WI38 (cell line): ENCODE results near the gene PWWP2B.

Source experiments
- H3K4me3 ChIP-seq: 2 replicates; pipeline ENCODE4 v1.5.1; 2011; ENCODE audit warnings: low read depth, mild to moderate bottlenecking, control low read depth, low read length
- TF ChIP-seq, protein P1 (sequence below): IDR thresholded peaks from 2 replicates; pipeline ENCODE4 v1.5.1; 2012; ENCODE audit warnings: low read depth, mild to moderate bottlenecking, control low read depth, low read length

The PWWP2B gene

DNA sequence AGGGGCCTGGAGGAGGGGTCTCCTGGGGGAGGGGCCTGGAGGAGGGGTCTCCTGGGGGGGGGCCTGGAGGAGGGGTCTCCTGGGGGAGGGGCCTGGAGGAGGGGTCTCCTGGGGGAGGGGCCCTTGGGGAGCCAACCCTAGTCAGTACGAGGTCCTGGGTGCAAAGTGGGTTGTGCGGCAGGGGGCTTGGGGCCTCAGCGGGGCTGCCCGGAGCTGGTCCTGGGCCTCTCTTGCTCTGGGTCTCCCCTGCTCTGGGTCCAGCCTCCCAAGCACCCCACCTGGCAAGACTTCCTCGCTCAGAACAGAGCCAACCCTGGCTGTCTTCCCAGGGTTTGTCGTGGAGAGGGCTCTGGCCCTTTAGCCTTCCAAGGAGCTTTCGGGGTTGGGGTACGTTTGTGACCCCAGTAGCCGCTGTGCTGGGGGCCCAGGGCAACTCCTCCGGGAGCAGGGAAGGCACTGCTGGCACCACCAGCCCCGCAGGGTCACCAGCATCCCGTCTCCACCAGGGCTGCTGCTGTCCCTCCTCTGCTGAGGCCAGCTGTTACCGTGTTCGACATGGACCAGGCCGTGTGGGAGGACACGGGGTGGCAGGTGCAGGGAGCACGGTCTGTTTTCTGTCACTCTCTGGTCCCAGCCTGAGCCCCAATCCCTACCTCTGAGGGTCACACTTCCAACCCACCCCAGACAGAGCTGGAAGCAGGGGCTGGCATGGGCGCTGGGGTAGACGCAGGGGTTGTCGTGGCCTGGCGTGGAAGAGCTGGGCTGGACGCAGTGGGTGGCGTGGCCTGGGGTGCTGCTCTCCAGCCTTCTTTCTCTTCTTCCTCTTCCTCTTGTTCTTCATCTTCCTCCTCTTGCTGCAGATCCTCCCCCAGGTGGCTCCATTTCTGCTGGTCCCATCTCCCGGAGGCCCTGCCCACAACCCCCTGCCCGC, 22.8 kb downstream of the PWWP2B start:
- TF ChIP-seq, protein P1, sequence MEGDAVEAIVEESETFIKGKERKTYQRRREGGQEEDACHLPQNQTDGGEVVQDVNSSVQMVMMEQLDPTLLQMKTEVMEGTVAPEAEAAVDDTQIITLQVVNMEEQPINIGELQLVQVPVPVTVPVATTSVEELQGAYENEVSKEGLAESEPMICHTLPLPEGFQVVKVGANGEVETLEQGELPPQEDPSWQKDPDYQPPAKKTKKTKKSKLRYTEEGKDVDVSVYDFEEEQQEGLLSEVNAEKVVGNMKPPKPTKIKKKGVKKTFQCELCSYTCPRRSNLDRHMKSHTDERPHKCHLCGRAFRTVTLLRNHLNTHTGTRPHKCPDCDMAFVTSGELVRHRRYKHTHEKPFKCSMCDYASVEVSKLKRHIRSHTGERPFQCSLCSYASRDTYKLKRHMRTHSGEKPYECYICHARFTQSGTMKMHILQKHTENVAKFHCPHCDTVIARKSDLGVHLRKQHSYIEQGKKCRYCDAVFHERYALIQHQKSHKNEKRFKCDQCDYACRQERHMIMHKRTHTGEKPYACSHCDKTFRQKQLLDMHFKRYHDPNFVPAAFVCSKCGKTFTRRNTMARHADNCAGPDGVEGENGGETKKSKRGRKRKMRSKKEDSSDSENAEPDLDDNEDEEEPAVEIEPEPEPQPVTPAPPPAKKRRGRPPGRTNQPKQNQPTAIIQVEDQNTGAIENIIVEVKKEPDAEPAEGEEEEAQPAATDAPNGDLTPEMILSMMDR, result no peak
- no peak overlapping the region for H3K4me3 ChIP-seq

DNA sequence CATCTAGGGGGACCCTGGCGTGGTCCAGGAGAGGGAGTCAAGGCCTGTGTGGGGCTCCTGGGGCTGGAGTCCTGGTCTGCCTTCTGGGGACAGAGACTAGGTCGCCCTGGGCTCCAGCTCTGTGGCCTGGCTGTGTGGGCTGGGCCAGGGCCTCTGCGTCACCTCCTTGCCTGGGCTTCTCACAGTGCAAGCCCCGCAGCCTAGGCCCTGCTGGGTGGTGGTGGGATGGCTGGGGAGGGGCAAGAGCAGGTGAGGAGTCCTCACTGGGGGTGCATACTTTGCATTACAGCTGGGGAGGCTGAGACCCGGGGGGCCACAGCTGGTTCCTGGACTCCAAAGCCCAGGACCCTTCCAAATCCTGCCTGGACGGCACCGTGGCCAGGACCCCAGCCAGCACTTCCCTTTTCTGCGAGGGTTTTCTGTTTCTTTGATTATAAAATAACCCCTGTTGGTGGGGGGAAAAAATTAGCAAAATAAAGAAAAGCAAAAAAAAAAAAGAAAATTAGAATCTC, 23.5 kb downstream of the PWWP2B start:
- TF ChIP-seq, protein P1, result no peak
- H3K4me3 ChIP-seq, result no peak overlapping the region

DNA sequence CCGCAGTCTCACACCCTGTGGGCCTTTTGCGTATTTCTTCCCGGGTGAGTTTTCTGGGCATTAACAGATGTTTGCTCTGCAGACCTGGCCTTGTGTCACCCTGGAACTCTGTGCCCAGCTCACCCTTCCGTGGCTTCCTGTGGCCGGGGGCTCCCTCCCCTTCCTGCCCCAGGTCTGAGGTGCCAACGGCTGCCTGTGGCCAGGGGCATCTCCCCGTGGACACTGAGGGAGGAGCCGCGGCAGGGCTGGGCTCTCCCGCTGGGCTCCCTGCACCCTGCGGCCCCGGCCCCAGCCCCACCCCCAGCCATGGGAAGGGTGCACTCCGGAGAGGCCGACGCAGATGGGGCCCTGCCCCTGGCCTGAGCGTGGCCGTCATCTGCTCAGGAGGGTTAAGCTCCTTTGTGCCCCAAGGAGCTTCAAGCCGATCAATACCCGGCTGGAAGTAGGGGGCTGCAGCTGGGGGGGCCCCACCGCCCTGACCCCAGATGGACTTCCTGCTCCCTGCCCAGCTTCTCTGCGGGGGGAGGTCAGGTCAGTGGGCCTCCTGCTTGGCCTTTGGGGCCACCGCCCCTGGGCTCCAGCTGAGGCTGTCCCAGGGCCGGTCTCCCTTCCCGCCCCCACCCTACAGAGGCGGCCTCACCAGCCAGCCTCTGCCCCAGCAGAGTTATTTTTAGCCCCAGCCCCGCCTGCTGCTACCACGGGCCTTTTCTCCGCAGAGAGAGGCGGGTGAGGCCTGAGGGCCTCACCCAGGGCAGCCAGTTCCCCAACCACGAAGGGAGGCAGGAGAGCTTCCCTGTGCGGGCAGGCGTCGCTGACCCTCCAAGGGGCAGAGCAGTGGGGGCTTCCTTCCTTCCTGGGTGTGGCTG, 24.2 kb downstream of the PWWP2B start:
- no peak overlapping the region for H3K4me3 ChIP-seq
- TF ChIP-seq, protein P1, result no peak

DNA sequence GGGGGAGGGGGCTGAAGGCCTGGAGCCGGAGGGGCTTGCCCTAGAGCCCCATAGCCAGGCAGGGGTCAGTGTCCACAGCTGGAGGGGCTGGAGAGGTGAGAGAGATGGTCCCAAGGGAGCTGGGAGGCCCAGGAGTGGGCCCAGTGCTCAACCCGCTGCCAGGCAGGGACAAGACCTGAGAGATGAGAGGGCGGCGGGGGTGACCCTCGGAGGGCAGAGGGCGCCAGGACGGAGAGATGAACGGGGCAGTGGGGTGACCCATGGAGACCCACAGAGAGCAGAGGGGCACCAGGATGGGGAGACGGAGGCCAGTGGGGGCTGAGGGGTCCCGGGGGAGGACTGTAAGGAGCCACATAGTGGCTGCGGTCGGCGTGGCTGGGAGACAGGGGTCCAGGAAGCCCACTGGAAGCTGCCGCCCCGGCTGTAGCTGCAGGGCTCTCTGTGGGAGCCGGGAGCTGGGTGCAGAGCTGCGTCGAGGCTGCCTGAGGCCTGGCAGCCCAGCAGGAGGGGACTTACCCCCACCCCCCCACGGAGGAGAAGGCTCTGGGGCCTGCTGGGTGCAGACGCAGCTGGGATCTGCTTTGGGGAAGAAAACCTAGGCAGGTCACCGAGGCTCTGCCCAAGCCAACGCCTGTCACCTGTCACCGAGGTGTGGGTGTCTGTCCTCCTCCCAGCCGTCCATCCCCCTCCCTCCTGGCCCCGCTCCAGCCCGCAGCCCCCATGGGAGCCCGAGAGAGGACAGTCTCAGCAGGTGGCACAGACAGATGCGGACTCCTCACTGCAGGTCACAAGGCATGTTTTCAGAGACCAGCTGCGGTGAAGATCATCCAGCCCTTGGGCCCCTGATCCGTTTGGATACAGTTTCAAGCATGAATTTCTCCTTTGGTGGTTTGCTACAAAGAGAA, 25.1 kb downstream of the PWWP2B start:
- no peak overlapping the region for H3K4me3 ChIP-seq
- TF ChIP-seq, protein P1, result no peak

DNA sequence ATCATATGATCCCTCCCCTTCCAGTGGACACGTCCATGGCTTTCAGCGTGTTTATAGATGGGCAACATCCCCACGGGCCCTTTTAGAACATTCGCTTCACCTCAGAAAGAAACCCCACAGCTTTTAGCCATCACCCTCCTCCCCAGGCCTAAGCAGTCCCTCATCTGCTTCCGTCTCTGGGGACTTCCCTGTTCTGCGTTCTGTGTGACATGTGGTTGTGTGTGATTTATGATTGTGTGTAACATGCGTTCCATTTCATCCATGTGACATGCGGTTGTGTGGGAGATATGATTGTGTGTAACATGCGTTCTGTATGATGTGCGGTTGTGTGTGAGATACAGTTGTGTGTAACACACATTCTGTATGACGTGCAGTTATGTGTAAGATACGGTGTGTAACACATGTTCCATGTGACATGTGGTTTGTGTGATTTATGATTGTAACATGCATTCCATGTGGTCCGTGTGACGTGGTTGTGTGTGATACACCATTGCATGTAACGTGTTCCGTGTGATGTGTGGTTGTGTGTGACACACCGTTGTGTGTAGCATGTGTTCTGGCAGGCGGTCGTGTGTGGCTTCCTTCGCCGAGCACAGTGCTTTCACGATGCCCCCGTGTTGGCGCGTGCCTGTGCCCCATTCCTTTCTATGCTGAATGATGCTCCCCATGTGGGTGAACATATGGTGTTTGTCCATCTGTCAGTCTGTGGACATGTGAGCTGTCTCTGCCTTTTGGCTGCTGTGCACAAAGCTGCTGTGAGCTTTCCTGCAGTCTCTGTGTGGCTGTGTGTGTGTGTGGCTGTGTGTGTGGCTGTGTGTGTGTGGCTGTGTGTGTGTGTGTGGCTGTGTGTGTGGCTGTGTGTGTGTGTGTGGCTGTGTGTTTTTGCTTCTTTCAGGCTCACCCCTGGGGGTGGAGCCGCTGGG, 26.2 kb downstream of the PWWP2B start:
- TF ChIP-seq, protein P1, result no peak
- H3K4me3 ChIP-seq, result no peak overlapping the region
